SKM-1 (cell line): ENCODE results near the gene GALK2.
"Not testable (repeated sequence)": the region's sequence is repeated elsewhere in the genome, so short reads cannot be mapped to it uniquely, and the experiment has no call there.

ENCODE experiments used
- DNase-seq: peaks from one replicate; lab custom pipeline; 2025; ENCODE audit not compliant: unreplicated experiment; lab: John Stamatoyannopoulos, UW

GALK2 gene

GRCh38 chr15:49328941-49329340 lies 158.9 kb downstream of the GALK2 start:
- DNase-seq, result no peak

- DNase-seq, result no peak
Observed at GRCh38 chr15:49330166-49330565, 160.1 kb downstream of the GALK2 start.

GRCh38 chr15:49331442-49331841 lies 161.4 kb downstream of the GALK2 start:
- DNase-seq, result no peak

GRCh38 chr15:49331951-49332350 lies 161.9 kb downstream of the GALK2 start:
- DNase-seq, result no peak

- no peak for DNase-seq
Observed at GRCh38 chr15:49339656-49340055, 169.6 kb downstream of the GALK2 start.

GRCh38 chr15:49343546-49343945 lies 173.5 kb downstream of the GALK2 start:
- no peak for DNase-seq

- not testable (repeated sequence) for DNase-seq
Observed at GRCh38 chr15:49354439-49354838, 184.4 kb downstream of the GALK2 start.

- DNase-seq, result no peak
Observed at GRCh38 chr15:49361370-49361769, 191.3 kb downstream of the GALK2 start.

- no peak for DNase-seq
Observed at GRCh38 chr15:49366496-49366895, 196.4 kb downstream of the GALK2 start.

- DNase-seq, result no peak
Observed at GRCh38 chr15:49370782-49371181, 200.7 kb downstream of the GALK2 start.

GRCh38 chr15:49372366-49372765 lies 202.3 kb downstream of the GALK2 start:
- no peak for DNase-seq

GRCh38 chr15:49379996-49380395 lies 209.9 kb downstream of the GALK2 start:
- peak; percentile 63 for DNase-seq

- no peak for DNase-seq
Observed at GRCh38 chr15:49380912-49381311, 210.9 kb downstream of the GALK2 start.
